ENCODE results near the gene DNM2. TPM values are rescaled to one million over a fixed set of nuclear protein-coding genes. Genes with fewer than 3 reads are reported as not detected.

The DNM2 gene
- total RNA-seq, 1 donor from 2014 or later, result 116 TPM

DNA sequence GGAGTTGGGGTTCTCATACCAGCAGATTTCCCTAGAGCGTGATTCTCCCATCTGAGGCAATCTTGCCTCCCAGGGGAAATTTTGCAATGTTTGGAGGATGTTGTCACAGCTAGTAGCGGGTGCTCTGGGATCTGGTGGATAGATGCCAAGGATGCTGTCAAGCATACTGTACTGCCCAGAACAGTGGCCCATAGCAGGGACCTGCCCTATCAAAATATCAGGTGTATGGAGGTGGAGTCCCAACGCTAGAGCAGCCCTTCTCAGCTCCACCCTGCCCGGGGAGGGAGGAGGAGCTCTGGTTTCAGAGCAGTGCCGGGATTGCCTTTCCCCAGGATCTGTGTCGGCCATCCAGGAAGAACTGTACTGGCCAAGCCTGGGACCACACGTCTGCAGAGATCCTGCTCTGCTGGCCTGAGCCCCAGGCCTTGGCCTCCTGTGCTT lies 27.5 kb upstream of the DNM2 start:
- no peak for DNase-seq (ENCODE audit: low read depth, low spot score)

DNA sequence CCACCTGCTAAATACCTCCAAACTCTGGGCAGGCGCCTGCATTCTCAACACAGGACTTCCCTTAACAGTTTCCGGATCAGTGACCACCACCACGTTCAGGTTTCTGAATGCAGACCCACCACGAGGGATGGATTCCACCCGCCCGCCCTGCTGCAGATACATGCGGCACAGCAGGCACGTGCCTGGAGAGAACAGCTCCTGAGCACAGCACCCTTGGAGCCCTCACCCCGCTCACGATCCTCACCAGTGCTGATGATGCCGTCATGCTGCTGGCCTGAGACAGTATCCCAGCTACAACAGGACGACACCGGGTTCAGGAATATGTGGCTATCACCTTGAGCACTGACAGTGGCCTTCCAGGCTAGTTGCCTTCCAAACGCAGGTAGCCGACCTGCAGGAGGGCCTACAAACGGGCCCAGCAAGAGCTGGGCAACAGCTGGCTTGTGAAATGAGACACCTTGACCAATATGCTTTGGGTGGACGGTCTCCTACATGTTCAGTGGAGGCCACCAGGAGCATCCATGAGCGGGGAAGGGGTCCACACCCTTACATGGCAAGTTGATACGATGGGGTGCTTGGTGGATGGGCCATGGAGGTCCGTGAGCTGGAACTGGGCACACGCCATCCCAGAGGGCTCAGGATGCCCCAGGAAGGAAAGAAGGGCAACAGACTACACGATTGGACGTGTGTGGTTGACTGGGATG lies 26.5 kb upstream of the DNM2 start:
- no peak for DNase-seq (ENCODE audit: low read depth, low spot score)

DNA sequence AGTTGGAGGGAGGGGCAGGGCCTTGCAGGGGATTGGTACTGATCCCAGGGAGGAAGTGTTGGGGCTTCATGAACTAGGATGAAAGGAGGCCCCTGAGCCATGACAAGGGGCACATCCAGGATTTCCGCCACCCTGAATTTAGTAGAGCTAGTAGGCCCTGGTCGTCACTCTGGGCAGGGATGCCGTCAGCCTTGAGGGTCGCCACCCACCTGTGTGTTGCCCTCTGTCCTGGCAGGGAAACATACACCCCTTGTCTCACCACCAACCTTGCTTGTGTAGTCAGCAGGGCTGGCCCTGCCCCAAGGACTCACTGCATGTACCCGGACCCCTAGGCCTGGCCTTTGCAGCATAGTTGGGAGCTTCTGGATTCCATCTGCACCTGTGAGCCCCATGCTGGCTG lies 26.0 kb upstream of the DNM2 start:
- DNase-seq (ENCODE audit: low read depth, low spot score), result no peak

DNA sequence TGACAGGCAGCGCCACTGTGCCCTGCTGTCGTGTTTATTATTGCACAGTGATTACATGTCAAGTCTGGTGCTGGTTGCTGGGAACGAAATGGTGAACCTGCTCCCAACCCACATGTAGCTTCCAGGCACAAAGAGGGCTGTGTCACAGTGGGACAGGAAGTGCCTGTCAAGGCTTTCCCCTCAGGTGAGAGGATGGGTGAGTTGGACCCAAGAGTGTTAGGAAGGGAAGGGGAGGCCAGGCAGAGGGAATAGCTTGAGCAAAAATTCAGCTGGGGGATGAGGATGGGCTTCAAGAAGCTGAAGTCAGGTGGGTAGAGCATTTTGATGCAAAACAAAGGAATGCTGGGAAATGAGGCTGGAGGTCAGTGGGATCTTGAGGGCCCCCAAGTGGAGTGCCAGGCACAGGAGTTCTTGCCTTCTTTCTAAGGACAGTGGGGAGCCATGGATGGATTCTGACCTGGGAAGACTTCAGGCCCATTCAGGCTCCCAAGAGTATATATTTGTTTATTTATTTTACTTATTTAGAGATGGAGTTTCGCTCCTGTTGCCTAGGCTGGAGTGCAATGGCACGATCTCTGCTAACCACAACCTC lies 25.1 kb upstream of the DNM2 start:
- DNase-seq (ENCODE audit: low read depth, low spot score), result no peak

DNA sequence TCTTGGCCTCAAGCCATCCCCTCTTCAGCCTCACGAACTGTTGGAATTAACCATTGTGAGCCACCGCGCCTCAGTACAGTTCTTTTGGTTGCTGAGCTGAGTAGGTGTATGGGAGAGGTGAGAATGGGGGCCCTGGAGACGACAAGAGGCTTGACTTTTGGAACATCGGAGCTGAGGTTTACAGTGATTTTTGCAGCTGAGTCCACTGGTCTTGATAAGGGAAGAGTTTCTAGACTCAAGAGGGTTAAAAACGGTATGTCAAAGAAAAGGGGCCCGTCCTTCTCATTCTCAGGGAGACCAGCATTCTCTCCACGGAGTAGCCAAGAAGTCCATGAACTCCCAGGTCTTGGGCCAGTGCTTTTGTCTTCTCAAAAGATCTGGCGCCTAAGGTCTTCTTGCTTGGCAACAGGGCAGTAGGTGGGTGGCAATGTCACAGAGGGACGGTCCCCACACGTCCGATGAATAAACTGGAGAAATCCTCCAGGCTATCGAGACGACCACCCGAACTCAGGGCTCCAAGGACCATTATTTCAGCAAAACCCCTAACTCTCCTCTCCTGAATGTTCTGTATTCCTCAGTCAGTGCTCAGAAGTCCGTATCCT lies 23.1 kb upstream of the DNM2 start:
- DNase-seq (ENCODE audit: low read depth, low spot score), result no peak

DNA sequence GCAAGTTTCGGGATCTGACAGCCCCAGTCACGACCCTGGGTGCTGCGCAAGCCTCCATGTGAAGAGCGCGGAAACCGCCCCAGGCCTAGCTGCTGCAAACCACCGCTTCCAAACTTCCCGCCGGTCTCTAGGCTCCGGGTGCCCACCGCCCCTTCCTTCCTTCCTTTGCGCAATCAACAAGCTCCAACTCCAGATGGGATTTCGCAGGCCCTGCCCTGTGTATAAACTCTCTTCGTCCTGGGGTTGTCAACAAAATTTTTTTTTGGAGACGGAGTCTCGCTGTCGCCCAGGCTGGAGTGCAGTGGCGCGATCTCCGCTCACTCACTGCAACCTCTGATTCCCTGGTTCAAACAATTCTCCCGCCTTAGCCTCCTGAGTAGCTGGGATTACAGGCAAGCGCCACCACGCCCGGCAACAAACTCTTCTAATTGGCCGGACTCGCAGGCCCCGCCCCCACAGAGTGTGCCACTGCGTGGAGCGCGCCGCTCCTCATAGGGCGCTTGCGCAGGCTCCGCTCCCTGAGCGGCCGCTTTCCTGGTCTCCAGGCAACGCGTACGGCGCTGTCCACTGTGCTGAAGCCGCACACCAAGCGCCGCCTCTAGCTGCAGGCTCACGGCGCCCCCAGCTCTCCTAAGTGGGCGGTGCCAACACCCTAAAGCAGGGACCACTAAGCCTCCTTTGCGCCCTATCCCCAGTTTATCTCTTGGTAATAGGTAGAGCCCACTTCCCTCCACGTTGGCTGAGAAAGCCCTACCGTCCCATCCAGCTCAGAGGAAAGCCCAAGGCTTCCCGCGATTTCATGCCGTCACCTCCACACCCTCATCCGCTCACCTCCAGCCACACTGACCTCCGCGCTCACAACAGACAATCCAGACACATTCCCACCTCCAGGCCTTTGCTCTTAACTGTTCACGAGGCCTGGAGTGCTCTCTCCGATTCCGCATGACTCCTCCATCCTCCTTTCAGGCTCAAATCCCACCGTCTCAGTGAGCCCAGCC lies 22.2 kb upstream of the DNM2 start:
- peak; percentile 84 for DNase-seq (ENCODE audit: low read depth, low spot score)

DNA sequence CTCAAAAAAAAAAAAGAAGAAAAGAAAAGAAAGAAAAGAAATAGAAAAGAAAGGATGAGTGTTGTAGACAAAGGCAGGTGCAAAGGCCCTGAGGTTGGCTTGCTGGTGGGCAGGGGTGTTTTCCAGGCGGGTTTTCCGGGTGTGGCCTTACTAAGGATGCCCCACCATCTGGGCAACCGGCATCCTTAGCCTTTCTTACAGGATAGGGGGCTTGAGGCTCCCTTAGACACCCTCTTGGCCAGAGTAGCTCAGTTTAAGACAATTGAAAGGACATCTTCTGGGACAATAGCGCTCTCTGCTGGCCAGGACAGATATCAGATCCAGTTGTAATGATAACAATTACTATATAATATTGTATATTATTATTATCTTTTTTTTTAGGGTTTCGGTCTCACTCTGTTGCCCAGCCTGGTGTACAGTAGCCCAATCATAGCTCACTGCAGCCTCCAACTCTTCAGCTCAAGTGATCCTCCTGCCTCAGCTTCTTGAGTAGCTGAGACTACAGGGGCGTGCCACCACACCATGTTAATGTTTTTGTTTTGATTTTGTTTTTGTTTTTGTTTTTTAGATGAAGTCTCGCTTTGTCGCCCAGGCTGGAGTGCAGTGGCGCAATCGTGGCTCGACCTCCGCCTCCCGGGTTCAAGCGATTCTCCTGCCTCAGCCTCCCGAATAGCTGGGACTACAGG lies 18.1 kb upstream of the DNM2 start:
- DNase-seq (ENCODE audit: low read depth, low spot score), result no peak

DNA sequence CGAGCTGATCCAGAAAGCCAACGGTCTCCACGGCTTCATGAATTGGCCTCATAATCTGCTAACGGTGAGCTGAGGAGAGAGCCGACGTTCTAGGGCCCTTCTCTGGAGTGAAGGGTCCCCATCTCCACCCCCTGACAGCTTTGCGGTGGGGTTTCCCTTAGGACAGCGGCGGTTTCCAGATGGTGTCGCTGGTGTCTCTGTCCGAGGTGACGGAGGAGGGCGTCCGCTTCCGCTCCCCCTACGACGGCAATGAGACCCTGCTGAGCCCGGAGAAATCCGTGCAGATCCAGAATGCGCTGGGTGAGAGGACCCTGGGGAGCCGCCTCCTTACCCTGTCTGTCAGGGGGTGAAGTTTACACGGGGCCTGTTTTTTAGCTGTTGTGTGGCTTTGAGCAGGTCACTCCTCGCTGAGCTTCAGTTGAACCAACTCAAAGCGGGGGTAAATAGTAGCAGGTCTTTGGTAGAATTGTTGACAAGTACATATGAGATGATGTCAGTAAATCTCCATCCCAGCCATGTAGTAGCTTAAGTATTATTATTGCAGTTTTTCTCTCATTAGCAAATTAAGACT lies 15.8 kb upstream of the DNM2 start:
- DNase-seq (ENCODE audit: low read depth, low spot score), result no peak

DNA sequence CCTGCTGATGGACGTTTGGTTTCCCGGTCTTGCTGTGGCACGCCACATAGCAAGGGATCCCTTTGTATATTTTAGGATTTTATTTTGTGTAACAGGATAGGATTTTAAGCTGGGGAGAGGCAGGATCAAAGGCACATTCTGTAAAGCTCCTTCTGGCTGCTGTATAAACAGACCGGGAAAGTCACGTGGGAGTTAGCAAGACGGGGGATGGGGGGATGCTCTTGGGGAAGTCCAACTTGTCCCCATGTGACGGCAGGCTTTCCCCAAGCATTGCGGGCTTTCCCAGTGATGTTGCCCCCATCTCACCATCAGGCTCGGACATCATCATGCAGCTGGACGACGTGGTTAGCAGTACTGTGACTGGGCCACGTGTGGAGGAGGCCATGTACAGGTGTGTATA lies 10.9 kb upstream of the DNM2 start:
- DNase-seq (ENCODE audit: low read depth, low spot score), result no peak

DNA sequence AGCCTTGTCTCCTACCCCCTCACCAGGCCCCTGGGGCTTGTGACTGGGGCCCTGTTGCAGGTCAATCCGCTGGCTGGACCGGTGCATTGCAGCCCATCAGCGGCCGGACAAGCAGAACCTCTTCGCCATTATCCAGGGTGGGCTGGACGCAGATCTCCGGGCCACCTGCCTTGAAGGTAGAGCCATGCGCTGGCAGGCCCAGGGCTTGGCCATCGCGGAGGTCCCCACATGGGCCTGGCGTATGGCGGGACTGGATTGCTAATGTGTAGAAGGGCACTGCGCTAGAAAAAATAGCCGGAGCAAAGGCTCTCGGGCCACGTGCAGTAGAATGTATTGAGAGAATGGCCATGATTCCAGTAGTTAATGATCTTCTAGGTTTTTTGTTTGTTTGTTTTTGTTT lies 10.4 kb upstream of the DNM2 start:
- no peak for DNase-seq (ENCODE audit: low read depth, low spot score)

DNA sequence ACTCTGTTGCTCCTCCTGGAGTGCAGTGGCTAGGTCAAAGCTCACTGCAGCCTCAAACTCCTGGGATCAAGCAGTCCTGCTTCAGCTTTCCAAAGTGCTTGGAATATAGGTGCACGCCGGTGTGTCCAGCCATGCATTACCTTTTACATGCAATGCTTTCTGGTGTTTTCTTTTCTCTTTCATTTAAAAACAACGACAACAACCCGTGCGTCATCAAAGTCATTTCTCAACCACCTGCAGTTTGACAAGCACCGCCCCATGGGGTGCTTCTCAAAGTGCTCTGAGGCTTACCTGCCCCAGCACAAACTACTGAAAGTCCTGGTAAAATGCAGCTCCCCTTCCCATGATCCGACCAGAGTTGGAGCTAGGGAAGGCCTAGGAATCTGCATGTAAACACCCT lies 9.6 kb upstream of the DNM2 start:
- DNase-seq (ENCODE audit: low read depth, low spot score), result no peak

DNA sequence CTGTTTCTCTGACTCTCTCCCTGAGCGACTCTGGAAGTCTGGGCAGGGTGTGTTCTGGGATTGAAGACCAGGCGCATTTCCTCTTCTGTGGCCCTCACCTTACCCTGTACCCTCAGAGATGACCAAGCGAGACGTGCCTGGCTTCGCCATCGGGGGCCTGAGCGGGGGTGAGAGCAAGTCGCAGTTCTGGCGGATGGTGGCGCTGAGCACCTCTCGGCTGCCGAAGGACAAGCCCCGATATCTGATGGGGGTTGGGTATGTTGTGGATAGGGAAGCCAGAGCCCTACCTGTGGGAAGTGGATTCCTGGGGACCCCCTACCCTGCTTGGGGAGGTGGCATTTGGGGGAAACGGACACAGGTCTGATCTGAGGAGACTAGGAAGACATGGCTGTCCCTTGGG lies 5.8 kb upstream of the DNM2 start:
- no peak for DNase-seq (ENCODE audit: low read depth, low spot score)

DNA sequence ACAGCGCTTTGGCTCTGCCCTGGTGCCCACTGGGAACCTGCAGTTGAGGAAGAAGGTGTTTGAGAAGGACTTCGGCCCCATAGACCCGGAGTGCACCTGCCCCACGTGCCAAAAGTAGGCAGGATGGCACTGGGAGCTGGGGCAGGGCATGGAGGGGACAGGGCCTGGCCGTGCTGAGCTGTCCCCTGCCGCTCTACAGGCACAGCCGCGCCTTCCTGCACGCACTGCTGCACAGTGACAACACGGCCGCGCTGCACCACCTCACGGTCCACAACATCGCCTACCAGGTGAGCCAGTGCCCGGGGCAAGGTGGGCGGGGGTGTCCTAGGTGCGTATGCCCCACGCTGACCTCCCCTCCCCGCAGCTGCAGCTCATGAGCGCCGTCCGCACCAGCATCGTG lies 5.1 kb upstream of the DNM2 start:
- DNase-seq (ENCODE audit: low read depth, low spot score), result no peak

DNA sequence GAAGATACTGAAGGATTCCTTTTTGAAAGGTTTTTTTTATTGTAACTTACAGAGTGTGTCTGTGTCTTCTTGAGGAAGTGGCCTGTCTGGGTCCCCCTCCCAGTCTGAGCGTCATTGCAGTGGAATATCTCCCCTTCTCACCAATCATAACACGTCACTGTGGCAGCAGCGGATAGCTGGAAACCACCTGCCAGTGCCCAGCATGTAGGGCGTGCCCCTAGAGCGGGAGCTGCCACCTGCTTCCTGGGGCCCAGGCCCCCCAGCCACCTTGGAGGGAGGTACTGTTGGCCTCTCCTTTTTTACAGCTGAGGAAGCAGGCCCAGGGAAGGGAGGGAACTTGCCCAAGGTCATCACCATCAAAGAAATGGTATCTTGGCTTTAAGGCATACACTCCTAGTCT lies 4.6 kb upstream of the DNM2 start:
- DNase-seq (ENCODE audit: low read depth, low spot score), result no peak

DNA sequence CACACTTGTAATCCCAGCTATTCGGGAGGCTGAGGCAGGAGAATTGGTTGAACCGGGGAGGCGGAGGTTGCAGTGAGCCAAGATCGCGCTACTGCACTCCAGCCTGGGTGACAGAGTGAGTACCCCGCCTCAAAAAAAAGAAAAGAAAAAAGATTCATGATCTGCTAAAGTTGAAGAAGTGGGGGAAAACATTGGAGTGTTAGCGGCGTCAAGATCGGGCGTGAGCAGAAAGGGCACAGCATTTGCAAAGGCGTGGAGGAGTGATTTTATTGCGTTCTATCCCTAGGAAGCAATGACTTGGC lies 874 bp upstream of the DNM2 start:
- no peak for DNase-seq (ENCODE audit: low read depth, low spot score)

DNA sequence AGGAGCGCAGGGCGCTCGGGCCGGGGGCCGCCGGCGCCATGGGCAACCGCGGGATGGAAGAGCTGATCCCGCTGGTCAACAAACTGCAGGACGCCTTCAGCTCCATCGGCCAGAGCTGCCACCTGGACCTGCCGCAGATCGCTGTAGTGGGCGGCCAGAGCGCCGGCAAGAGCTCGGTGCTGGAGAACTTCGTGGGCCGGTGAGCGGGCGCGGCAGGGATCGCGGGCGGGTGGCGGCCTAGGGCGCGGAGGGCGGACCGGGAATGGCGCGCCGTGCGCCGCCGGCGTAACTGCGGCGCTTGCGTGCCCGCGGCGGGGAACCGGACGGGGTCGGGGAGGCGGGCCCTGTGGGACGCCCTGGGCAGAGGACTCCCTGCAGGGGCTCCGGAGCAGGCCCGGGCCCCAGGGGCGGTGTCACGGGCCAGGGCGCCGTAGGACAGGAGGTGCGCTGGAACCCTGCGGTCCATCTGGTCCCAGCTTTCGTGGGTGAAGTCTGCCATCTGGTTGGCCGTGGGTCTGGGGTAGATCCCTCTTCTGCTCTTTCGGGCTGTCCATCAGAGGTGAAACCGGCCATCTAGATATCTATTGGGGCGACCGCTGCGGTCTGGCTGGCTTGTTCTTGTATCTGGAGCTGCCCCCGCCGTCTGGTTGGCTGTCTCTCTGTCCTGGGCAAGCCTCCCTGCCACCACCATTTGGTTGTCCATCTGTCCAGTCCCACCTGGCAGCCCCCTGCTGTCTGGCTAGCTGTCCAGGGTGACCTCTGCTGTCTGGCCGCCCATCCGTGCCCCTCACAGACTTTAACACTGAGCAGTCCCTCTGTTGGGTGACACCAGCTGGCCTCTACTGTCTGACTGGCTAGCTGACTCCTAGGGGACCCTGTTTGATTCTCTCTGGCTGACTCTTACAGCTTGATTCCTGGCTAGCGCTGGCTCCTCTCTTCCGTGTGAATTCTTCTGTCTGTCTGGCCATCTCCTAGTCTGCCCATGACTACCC lies 622 bp downstream of the DNM2 start:
- no peak for DNase-seq (ENCODE audit: low read depth, low spot score)

DNA sequence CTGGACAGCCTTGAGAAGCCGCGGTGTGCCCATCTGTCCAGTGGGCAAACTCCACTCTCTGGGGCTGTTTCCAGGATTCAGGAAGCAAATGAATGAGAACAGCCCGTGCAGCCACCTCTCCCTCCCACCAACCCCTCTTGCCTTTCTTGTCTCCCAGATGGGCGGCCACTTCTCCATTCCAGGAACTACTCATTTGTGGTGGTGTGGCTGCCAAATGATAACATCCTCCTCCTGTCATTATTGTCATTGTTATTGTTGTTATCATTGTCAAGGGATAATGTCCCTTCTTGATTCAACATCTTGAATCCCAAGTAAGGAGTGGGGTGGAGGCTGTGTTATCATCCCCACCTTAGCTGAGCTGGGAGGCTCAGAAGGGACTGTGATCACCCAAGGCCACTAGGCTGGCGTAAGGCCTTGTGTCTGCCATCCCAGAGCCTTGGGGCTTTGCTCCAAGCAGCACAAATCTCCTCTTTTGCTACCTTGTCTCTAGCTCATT lies 1.6 kb downstream of the DNM2 start:
- no peak for DNase-seq (ENCODE audit: low read depth, low spot score)

DNA sequence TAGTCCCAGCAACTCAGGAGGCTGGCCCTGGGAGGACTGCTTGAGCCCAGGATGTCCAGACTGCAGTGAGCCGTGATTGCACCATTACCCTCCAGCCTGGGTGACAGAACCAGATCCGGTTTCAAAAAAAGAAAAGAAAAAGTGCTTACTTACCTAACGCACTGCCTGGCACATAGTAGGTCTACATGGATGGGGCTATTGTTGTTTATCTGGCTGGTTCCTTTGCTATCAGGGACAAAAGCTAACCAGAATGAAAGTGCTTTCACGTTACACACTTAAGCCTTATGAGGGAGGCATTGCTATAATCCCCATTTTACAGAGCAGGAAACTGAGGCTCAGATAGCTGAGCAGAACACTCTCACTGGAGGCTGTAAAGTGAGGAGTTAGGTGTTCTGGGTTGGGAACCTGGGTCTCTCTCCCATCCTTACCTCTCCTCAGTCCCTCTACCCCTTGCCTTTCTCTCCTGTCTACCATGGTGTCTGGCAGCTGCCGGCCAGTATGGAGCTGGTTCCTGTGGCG lies 2.8 kb downstream of the DNM2 start:
- DNase-seq (ENCODE audit: low read depth, low spot score), result no peak

DNA sequence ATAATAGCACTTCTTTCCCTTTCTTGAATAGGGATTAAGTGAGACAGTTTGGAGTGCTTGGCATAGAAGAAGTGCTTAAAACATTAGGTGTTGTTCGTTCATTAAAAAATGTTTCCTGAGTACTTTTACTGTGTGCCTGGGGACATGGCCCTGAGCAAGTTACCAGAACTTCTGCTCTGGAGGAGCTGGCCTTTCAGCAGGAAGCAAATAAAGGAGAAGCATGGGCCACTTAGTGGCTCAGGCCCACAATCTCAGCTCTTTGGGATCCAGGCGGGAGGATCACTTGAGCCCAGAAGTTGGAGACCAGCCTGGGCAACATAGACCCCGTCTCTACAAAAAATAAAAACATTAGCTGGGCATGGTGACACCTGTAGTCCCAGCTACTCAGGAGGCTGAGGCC lies 5.7 kb downstream of the DNM2 start:
- no peak for DNase-seq (ENCODE audit: low read depth, low spot score)

All from pulmonary artery endothelial cell (primary cell).